ENCODE results near the gene ST3GAL4.

DNA sequence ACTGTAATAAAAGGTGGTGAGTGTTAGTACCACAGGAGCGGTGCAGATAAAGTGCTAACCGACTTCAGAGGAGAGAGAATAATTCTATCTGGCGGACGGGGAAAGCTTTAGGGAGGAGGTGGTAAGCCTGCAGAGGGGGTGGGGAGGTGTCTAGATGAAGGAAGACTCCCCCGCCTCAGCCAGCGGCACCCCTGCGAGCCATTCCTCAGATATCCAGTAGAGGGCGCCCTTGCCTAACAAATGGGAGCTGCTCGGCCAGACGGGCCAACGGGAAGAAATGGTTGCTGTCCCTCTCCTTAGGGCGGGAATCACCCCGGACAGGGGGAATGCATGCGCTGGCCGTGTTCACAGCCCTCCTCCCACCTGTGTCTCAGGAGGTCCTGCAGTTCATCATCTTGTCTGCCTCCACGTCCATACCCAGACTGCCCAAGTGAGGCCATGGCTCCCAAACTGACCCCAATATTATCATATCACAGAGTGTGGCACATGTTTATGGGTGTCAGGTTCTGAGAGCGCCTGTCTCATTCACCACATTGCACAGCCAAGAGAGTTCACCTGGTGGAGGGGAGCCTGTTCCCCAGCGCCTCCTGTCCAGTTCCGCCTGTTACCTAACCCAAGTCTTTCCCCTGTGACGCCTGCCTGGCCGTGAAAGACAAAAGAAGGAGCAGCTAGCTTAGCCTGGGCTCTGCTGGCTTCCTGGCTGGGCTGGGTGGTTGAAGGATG, 85.5 kb downstream of the ST3GAL4 start:
- TF ChIP-seq, protein P1, sequence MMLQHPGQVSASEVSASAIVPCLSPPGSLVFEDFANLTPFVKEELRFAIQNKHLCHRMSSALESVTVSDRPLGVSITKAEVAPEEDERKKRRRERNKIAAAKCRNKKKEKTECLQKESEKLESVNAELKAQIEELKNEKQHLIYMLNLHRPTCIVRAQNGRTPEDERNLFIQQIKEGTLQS (IDR thresholded peaks at IDR 0.05), result no peak
- TF ChIP-seq, protein P2, sequence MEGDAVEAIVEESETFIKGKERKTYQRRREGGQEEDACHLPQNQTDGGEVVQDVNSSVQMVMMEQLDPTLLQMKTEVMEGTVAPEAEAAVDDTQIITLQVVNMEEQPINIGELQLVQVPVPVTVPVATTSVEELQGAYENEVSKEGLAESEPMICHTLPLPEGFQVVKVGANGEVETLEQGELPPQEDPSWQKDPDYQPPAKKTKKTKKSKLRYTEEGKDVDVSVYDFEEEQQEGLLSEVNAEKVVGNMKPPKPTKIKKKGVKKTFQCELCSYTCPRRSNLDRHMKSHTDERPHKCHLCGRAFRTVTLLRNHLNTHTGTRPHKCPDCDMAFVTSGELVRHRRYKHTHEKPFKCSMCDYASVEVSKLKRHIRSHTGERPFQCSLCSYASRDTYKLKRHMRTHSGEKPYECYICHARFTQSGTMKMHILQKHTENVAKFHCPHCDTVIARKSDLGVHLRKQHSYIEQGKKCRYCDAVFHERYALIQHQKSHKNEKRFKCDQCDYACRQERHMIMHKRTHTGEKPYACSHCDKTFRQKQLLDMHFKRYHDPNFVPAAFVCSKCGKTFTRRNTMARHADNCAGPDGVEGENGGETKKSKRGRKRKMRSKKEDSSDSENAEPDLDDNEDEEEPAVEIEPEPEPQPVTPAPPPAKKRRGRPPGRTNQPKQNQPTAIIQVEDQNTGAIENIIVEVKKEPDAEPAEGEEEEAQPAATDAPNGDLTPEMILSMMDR (IDR thresholded peaks at IDR 0.05 in 2 of 3, conservative IDR thresholded peaks at IDR 0.05 in 1 of 3; ENCODE audit: borderline replicate concordance in 1 of 3, insufficient read depth in 1 of 3, low read depth in 2 of 3, low read length in 2 of 3), result peak; percentile 79 to 96 (median 87)
- TF ChIP-seq ZNF274 (IDR thresholded peaks at IDR 0.05; ENCODE audit: low read depth, low read length), result no peak
- TF ChIP-seq POLR2A (IDR thresholded peaks at IDR 0.05; ENCODE audit: borderline replicate concordance, extremely low read depth, insufficient read depth, insufficient read length), result no peak
- no peak for TF ChIP-seq FOSL1 (IDR thresholded peaks at IDR 0.05; ENCODE audit: low read depth)
- peak; percentile 98 for TF ChIP-seq RAD21 (IDR thresholded peaks at IDR 0.05; ENCODE audit: low read depth)
- TF ChIP-seq EZH2 (IDR thresholded peaks at IDR 0.05), result no peak
- TF ChIP-seq EGR1 (IDR thresholded peaks at IDR 0.05; ENCODE audit: low read depth), result no peak
- TF ChIP-seq, protein P3, sequence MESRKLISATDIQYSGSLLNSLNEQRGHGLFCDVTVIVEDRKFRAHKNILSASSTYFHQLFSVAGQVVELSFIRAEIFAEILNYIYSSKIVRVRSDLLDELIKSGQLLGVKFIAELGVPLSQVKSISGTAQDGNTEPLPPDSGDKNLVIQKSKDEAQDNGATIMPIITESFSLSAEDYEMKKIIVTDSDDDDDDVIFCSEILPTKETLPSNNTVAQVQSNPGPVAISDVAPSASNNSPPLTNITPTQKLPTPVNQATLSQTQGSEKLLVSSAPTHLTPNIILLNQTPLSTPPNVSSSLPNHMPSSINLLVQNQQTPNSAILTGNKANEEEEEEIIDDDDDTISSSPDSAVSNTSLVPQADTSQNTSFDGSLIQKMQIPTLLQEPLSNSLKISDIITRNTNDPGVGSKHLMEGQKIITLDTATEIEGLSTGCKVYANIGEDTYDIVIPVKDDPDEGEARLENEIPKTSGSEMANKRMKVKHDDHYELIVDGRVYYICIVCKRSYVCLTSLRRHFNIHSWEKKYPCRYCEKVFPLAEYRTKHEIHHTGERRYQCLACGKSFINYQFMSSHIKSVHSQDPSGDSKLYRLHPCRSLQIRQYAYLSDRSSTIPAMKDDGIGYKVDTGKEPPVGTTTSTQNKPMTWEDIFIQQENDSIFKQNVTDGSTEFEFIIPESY (IDR thresholded peaks at IDR 0.05; ENCODE audit: extremely low read depth, insufficient replicate concordance, low read length), result no peak
- TF ChIP-seq EZH2phosphoT487 (IDR thresholded peaks at IDR 0.05; ENCODE audit: borderline replicate concordance), result no peak
- TF ChIP-seq, protein P4, sequence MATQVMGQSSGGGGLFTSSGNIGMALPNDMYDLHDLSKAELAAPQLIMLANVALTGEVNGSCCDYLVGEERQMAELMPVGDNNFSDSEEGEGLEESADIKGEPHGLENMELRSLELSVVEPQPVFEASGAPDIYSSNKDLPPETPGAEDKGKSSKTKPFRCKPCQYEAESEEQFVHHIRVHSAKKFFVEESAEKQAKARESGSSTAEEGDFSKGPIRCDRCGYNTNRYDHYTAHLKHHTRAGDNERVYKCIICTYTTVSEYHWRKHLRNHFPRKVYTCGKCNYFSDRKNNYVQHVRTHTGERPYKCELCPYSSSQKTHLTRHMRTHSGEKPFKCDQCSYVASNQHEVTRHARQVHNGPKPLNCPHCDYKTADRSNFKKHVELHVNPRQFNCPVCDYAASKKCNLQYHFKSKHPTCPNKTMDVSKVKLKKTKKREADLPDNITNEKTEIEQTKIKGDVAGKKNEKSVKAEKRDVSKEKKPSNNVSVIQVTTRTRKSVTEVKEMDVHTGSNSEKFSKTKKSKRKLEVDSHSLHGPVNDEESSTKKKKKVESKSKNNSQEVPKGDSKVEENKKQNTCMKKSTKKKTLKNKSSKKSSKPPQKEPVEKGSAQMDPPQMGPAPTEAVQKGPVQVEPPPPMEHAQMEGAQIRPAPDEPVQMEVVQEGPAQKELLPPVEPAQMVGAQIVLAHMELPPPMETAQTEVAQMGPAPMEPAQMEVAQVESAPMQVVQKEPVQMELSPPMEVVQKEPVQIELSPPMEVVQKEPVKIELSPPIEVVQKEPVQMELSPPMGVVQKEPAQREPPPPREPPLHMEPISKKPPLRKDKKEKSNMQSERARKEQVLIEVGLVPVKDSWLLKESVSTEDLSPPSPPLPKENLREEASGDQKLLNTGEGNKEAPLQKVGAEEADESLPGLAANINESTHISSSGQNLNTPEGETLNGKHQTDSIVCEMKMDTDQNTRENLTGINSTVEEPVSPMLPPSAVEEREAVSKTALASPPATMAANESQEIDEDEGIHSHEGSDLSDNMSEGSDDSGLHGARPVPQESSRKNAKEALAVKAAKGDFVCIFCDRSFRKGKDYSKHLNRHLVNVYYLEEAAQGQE (IDR thresholded peaks at IDR 0.05; ENCODE audit: low read depth), result no peak
- TF ChIP-seq, protein P5, sequence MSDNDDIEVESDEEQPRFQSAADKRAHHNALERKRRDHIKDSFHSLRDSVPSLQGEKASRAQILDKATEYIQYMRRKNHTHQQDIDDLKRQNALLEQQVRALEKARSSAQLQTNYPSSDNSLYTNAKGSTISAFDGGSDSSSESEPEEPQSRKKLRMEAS (IDR thresholded peaks at IDR 0.05), result no peak

Data from HCT116 (cell line).